Activated T-cell treated with anti-CD3 and anti-CD28 coated beads for 1 hour (primary cell): ENCODE data around the gene EXT2.

Experiments
- DNase-seq: peaks from one replicate; pipeline ENCODE4 v3.0.0-alpha.2; 2020; ENCODE audit warnings: low read depth

Gene EXT2

DNA sequence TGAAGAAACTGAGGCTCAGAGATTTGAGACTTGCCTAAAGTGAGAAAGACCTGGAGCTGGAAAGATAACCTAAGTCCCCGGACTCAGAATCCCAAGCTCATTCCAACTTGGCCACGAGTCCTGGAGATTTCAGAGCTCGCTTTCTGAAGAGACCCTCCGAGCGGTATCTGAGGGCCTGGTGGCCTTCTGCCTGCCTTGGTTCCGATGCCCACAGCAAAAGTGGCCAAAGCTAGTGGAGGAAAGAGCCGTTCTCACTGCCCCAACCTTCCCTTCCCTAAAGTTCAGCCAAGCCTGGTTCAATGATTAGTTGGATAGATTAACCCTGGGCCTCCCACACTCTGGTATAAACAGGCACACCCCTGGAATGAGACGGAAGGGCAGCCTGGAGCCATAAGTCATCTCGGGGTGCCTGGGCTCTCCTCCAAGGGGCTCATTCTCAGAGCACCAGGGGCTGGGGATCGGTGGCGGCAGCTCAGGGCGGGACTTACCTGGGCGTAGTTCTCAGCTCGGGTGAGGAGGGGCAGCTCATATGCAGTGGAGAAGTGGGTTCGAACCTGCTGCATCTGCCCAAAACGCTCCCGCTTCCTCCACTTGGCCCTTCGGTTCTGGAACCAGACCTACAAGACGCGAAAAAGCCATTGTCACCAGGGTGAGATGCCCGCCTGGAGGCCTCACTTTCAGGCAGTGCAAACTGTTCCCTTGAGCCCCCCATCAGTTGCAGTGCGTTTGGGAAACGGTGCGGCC is 171.7 kb downstream of the EXT2 start:
- DNase-seq = no peak

DNA sequence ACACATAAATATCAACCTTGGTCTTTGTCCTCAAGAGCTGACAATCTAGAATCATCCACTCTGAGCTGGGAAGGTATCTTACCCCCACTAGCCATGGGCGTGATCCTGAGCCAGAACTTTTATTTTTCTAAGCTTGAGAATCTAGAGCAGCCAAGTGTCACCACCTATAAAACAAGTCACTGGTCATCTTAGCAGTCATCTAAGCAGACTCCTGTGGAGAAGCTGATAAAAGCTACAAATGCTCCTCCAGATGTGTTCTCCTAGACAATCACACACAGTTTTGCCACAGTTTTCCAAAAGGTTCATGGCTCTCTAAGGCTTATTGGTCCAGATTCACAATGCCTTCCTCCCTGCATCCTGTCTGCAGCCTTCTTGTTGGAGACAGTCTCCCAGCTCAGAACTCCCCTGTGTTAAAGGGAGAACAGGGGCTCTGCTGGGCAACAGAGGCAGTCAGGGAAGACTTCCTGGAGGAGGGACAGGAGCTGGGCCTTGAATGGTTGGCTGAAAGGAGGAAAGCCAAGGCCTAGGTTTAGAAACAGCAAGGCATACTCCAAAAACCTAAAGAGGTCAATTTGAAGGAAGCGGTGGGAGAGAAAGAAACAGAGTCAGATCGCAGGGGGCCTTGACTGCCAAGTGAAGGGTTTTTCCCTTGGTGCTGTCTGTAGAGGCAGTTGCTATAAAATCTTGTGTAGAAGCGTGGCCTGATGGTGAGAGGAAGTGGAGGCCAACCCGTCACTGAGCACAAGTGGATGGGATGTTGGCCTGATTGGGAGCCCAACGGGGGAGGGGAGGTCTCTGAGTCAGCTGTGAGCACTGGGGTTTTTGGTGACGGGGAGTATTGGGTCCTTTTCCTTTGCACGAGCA is 172.5 kb downstream of the EXT2 start:
- DNase-seq = no peak

DNA sequence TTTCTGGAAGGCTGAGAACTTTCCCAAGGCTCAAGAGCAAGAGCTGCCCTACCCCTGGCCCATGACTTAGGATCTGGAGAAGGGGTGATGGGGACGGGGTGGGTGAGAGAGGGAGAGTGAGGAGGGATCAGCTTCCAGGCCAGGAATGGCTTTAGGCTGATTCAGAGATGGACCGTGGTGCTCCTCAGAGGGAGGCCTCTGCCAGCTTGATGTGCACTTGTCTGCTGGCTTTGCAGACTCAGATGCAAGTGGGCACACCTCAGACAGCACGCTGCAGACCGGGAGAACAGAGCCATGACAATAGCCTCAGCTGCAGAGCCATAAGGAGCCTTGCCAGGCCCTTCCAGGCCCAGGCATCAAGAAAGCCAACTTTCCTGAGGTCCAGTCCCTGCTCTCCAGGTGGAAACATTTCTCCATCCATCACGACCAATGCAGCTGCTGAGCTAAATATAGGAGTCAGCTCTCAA is 173.2 kb downstream of the EXT2 start:
- DNase-seq = no peak

DNA sequence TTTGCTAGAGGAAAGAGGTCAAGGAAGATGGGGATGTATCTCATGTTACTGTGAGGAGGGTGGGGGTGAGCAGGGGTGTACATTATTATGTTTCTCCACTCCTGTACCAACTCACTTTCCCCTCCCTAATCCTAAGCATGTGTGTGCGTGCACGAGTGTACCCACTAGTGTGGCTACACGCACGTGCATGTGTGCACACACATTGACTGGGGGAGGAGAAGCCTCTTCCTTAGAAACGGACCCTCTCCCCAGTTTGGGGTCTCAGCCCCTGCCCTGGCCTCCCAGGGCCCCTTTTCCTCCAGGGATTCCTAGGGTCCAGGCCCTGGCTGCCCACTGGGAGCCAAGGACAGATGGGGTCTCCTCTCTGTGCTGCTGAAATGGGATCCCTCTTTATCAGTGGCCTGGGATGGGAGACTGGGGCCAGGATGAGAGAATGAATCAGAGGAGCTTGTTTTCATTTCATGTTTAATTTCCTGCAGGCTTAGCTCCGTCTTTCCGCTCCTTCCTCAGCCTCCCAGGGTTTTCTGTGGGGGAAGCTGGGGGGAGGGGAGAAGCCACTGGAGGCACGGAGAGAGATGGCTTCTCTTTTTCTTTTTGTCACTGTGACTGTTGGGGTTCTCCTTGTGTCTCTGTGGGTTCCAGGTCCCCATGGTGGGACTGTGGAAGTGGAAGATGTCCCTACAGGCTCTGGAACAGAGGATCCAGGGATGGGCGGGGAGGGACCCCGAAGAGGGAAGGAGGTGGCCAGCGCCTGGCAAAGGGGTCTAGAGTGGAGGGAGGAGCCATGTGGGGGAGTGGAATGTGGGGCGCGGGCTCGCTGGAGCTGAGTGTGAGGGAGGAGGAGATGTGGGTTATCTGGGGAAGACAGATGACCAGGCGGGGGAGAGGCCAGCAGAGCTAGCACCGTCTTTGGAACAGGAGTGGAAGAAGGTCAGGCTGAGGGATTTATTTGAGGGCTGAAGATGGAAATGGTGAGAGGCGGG is 174.2 kb downstream of the EXT2 start:
- no peak for DNase-seq

DNA sequence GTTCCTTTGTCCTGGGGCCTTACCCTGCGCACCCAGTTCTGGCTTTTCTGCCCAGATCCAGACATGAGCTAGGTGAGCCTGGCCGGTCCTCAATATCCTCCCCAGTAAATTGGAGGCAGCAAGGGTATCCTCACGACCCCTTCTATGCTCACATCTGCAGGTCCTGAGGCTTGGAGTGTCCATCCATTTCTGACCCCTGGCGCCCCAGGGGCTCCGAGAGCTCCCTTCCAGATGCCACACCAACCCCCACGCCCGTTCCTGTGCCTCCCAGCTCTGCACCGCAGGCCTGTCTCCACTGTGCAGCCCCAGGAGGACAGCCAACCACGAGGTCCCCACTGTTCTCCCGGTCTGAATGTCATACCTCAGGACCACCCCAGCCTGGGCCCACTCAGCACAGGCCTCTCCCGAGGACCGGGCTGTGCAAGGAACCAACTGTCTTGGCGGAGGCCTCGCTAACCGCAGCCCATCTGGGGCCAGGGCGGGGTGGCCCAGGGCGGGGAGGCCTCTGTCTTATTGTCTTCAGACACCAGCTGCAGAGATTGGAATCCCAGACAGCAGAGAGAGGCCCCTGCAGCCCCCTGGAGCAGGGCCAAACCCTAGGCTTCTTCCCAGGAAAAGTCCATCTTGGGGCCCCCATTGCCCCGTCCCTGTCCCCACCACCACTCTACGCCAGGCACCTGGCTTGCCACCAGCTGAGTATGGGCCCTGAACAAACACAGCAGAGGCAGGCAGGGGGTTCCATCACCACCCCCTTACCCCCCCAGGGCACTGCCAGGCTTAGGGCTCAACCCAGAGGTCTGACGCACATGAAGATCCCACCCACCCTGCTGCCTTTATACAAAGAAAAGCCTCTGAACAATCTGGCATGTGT is 175.2 kb downstream of the EXT2 start:
- DNase-seq = no peak

DNA sequence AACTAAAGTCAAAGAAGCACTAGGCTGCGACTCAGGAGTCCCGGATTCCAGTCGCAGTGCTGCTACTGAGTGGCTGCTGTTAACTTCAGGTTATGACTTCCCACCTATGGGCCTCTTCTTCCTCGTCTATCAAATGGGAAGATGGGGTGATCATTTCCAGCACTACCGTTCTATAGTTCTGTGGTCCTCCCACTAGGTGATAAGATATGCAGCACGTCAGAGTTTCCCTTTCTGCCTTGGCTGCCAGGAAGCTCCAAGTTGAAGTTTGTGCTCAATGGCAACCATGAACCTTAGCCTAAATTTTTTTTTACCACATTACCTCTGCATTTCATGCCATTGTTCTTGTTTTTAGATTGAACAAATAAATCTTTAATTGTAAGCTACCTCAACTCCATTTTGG is 175.8 kb downstream of the EXT2 start:
- no peak for DNase-seq

DNA sequence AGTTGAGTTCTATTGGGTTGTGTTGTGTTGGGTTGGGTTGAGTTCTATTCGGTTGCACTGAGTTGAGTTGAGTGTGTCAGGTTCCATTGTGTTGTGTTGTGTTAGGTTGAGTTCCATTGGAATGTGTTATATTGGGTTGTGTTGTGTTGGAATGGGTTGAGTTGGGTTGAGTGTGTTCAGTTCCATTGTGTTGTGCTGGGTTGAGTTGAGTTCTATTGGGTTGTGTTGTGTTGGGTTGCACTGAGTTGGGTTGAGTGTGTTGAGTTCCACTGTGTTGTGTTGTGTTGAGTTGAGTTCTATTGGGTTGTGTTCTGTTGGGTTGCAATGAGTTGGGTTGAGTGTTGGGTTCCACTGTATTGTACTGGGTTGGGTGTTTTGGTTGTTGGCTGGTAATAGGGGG is 178.9 kb downstream of the EXT2 start:
- no peak for DNase-seq

DNA sequence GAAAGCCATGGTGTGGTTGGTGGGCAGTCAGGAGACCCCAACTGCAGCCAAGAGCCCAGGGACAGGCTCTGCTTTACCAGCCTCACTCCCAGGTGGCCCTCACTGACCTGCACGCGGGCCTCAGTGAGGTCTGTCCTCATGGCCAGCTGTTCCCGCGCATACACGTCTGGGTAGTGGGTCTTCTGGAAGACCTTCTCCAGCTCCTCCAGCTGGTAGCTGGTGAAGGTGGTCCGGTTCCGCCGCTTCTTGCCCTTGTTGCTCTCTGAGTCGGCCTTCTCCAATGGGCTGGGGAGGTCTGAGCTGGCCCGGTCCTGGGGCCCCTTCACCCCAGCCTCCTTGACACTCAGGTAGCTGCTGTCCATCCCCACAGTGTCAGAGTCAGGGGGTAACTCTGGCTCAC is 179.8 kb downstream of the EXT2 start:
- no peak for DNase-seq

DNA sequence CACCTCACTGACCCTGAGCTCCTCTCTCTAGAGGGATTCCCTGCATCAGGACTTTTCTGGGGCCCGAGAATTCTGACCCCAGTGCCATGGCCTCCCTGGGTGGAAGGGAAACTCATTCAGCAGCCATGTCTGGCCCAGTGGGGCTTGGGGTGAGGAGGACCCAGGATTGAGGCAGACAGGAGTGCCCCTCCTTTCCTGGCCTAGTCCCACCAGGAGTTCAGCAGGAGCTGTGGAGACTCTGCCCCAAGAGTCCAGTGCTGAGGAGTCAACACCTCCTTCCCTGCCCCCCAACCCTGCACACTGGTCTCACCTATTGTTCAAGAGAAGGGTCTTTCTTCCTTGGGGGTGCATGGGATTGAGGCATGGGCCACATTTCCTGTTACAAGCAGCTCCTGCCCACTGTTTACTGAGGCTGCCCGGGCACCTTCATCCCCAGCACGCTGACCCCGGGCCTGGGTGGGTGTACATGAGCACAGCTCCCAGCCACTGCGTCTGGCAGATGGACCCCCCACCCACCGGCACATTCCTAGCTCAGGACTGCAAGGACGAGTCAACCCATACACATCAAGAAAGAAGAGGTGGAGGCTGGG is 180.6 kb downstream of the EXT2 start:
- no peak for DNase-seq

DNA sequence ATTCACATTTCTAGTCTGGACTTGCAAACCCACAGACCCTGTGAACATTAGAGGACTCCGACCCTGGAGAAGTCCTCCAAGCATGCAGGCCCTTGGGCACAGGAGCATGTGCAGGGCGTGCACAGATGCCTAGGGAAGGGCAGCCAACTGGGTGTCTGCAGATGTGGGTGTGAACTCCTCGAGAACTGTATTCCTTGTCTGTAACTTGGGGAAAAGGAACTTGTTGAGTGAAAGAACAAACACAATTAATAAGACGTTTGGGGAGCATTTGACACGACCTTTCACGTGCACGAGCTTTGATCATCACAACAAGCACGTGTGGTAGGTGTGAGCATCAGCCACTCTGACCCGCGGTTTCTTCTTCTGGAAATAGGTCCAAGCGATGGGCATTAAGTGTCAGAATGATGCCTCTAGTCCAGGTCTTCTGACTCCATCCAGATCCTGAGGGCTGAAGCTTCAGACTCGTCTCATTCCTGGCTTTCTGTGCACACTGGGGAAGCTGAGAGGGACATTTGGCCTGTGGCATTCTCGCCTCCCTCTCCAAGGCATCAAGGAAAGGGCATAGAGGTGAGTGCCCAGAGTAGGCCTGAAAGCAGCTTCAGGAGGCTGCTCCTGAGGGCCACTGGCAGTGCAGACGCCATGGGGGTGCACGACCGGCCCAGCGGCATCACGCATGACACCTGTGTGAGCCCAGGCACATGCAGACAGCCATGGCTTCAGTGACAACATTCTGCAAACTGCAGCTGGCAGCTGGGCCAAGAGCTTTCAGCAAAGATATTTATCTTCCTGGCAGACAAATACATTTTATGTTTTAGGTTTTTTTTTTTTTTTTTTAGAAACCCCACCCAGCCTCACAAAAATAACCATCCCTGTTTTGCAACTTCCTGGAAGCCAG is 182.0 kb downstream of the EXT2 start:
- DNase-seq = no peak

DNA sequence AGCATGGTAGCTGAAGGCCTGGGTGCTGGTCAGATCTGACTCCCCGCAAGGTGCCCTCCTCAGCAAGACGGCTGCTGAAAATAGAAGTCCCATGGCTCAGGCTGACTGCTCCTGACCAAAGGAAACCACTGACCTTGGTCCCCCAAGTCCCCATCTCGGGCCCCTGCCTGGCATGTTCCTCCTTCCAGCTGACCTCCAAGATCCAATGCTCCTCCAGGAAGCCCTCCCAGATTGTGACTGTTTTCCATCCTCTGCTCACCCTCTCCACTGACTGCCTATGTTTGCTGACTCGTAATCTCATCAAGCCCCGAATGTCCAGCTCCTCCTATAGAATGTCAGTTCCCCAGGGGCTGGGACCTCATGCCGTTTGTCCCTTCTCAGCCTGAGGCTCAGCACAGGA is 184.0 kb downstream of the EXT2 start:
- DNase-seq = no peak

DNA sequence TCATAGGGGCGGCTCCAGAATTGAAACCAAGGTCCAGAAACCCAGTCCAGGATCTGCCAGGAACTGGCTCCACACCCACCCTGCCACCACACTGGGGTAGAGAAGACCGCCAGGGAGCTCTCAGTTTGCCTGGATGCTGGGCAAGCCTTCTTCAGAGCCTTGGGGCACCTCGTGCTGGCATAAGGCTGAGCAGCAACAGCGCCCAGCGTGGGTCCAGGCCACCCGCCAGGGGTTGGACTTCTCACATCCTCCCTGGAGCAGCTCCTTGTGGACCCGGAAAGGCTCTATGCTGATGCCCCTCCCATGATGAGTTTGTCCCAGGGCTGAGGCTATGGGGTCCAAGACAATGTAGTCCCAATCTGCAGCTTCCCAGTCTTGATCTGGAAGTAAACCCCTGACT is 184.8 kb downstream of the EXT2 start:
- no peak for DNase-seq

DNA sequence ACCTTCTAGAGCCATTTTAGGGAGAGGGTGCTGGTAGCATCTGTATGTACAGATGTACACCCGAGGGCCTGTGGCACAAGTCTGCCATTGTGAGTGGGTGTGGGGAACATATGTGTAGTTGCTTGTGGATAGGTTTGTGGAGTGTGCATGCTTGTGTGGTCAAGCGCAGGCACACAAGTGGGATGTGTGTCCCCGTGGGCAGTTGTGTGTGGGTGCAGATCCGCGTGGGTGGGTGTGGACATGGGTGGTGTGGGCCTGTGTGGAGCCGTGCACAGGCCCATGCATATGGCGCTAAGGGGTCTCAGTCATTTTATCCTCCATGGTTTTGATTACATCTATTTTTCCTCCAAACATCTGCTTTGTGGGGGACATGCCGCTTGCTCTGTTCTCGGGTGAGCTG is 185.7 kb downstream of the EXT2 start:
- DNase-seq = no peak

DNA sequence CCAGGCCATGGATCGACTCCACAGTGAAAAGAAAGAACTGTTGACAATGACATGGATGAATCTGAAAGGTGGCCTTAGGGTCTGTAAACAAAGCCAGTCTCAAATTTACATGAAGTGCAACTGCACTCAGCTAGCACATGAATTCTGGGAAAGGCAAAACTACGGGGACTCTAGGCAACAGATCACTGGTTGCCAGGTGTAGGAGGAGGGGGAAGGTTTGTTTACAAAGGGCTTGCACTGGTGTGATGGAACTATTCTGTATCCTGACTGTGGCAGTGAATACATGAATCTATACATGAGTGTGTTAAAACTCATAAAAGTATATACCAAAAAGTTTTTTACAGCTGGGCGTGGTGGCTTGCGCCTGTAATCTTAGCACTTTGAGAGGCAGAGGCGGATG is 187.1 kb downstream of the EXT2 start:
- no peak for DNase-seq

DNA sequence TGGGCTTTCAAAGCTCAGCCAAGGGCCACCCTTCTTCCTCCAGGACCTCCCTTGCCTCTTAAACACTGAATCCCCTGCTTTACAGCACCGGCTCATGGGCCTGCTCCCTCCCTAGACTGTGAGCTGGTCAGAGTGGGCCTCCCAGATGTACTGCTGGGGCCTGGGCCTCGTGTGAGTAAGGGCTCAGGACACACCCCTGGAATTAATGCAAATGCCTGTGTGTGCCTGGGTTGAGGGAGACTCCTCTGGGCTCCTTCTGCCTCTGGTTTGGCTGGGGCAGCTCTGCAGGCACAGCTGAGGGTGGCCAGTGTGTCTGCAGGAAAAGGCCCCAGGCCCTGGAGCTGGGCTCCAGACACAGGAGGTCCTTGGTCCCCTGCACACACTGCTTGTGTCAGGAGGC is 190.3 kb downstream of the EXT2 start:
- DNase-seq = no peak

DNA sequence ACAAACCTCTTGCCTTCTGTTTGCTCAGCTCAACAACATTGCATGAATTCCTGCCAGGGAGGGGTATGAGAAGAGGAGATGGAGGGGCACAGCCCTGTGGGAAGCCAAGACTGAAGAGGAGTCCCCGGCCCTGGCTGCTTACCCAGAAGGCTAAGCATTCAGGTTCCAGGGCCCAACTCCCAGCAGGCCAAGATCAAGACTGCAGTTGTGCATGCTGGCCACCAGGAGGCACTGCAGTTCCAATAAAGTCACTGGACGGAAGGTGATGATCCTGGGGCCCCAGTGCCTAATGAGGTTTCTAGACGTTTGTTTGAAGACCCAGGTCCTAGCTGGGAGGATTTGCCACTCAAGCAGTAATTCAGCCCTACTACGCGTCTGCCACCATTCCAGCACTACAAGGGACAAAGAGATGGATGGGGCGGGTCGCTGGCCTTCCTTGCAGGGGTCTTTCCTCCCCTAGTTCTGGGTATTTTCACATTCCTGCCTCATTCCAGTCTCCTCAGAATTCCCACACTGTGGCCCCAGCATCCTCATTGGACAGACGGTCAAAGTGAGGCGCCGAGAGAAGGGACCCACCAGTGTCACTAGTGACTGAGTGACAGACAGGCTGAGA is 190.9 kb downstream of the EXT2 start:
- DNase-seq = peak; percentile 42

DNA sequence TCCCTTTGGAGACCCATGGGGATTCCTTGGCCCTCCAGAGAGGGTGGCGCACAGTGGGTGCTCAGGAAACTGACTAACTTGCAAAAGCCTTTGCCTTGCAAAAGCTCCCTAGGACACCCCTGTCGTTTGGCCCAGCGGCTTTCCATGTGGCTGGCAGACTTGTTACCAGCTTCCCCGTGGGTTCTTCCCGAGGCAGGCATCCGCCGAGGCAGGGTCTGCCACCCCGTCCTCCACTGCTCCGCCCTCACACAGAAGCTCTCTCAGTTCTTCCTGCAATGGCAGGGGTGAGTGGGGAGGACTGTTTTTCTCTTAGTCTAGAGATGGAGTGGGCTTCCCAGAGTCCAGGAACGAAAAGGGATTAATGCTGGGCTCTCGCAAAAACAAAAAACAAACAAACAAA is 191.4 kb downstream of the EXT2 start:
- DNase-seq = no peak

DNA sequence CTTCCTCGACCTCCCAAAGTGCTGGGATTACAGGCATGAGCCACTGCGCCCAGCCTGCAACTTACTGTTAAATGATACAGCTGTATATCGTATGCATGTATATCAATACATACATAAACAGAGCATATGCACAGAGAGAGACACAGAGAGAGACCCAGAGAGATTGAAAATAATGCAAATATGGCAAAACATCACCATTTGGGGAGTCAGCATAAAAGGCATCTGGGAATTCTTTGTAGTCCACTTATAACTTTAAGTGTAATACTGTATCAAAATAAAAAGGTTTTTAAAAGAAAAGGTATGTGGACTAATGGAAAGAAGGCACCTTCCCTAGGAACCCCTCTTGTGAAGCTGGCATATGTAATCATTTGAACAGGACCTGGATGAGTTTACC is 192.7 kb downstream of the EXT2 start:
- no peak for DNase-seq

DNA sequence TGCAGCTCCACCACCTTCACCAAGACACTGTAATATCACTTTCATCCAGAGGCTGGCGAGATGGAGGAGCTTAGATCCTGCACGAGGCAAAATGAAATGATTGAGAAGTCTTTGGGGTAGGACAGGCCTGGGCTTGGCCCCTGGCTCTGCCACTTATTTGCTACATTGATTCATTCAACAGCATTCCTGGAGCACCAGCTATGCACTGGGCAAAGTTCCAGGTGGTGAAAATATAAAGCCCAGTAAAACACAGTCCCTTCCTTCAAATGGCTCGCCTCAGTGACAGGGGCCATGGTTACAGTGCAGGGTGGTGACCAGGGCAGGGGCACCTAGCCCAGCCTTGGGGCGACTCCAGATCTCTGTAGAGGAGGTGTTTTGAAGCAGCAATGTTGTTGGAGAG is 194.7 kb downstream of the EXT2 start:
- no peak for DNase-seq
